ENCODE data around the gene IGIP. TPM values are rescaled to one million over a fixed set of nuclear protein-coding genes. Genes with fewer than 3 reads are reported as not detected.

Gene IGIP
- total and polyA plus RNA-seq, 5 donors from 2014 or later = 0.06 to 2.3 (median 0.31) TPM; not detected in 1

DNA sequence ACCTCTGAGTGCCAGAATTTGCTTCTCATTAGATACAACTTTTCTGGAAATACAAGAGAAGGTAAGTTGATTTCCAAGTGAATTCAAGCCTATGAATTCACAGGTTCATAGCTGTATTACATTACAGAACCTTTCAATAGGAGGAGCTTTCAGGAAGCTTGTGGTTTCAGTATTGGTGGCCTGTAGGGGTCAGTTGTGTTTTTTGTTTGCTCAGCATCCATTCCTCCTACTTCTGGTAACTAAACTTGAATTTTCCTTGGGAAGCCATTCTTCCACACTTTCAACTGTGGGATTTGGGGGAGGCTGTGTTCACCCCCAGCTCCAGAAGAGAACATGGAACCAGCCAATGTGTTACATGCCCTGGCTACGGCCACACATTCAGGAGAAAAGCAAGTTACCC lies 43.7 kb downstream of the IGIP start:
- Histone ChIP-seq H3K27ac (ENCODE audit: insufficient read depth, low read length, poor library complexity, severe bottlenecking) (no peak overlapping the region), H3K4me3 (ENCODE audit: low read depth, low read length) (no peak overlapping the region), H3K4me1 (ENCODE audit: control insufficient read depth, insufficient read depth, low read length, poor library complexity, severe bottlenecking) (peaks cover 1% of the 10 kb centered on the region), H3K9me3 (ENCODE audit: control insufficient read depth in 2 of 2, low read length in 2 of 2) (no peaks in the 10 kb centered on the region), H3K27me3 (ENCODE audit: control insufficient read depth, insufficient read depth, low read length) (no peaks in the 10 kb centered on the region), H3K36me3 (ENCODE audit: control insufficient read depth, insufficient read depth, low read length) (no peaks in the 10 kb centered on the region)
- peaks cover 10% of the 10 kb centered on the region for H3K27me3 Mint-ChIP-seq
- H3K27ac Mint-ChIP-seq = no peak overlapping the region
- H3K36me3 Mint-ChIP-seq = no peaks in the 10 kb centered on the region
- H3K9me3 Mint-ChIP-seq = no peaks in the 10 kb centered on the region
- H3K4me3 Mint-ChIP-seq = no peak overlapping the region
- no peak for DNase-seq
- peaks cover 2 to 6% (median 5%) of the 10 kb centered on the region in 4 donors for H3K4me1 Mint-ChIP-seq
- ATAC-seq (ENCODE audit: low read depth in 2 of 2) = no peak

DNA sequence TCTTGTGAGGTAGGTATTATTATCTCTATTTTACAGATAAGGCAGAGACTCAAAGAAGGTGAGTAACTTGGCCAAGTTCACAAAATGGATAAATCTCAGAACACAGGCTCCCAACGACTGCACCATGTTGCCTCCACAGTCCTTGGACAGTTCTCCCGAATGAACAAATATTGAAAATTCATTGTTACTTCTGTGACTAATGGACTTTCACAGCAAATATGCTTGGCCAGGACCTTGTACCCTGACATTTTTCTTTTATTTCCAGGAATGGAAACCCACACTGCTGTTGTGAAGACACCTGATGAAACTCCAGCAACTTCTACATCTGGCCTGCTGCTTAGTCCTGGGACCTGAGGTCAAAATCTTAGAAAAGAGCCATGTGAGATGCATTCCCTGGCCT lies 46.7 kb downstream of the IGIP start:
- Mint-ChIP-seq H3K4me3 (peak overlapping the region in 1 of 4 donors; percentile 86), H3K9me3 (no peaks in the 10 kb centered on the region), H3K27ac (no peak overlapping the region)

DNA sequence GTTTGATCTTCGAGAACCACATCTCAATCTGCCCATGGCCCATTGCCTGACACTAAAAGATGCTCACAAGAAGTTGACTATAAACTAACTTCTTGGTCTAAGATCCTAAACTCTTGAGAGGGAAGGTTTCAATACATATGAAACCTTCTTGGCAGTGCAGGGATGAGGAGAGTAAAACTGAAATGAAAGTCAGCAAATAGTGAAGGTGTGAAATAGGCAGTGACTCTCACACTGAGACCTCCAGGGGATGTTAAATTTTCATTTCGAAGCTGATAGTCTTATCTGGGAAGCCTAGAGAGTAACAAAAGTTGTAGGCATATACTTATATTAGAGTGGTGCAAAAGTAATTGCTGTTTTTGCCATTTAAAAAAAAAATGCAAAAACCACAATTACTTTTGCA lies 48.3 kb downstream of the IGIP start:
- Mint-ChIP-seq H3K27ac (peak overlapping the region in 2 of 3 donors; percentile 97 to 98), H3K4me1 (peaks cover 9 to 18% (median 11%) of the 10 kb centered on the region in 4 donors), H3K36me3 (no peaks in the 10 kb centered on the region), H3K27me3 (peaks cover 20% of the 10 kb centered on the region), H3K4me3 (peak overlapping the region; percentile 79 to 94 (median 93)), H3K9me3 (no peaks in the 10 kb centered on the region)
- Histone ChIP-seq H3K27ac (ENCODE audit: insufficient read depth, low read length, poor library complexity, severe bottlenecking) (no peak overlapping the region), H3K9me3 (ENCODE audit: control insufficient read depth in 2 of 2, low read length in 2 of 2) (no peaks in the 10 kb centered on the region), H3K27me3 (ENCODE audit: control insufficient read depth, insufficient read depth, low read length) (no peaks in the 10 kb centered on the region), H3K36me3 (ENCODE audit: control insufficient read depth, insufficient read depth, low read length) (no peaks in the 10 kb centered on the region), H3K4me3 (ENCODE audit: low read depth, low read length) (no peak overlapping the region), H3K4me1 (ENCODE audit: control insufficient read depth, insufficient read depth, low read length, poor library complexity, severe bottlenecking) (peaks cover 18% of the 10 kb centered on the region)
- no peak for ATAC-seq (ENCODE audit: low read depth in 2 of 2)
- no peak for DNase-seq

More for the DNA sequence above, 46.7 kb downstream of the IGIP start:
- Mint-ChIP-seq H3K4me1 (peaks cover 9 to 18% (median 11%) of the 10 kb centered on the region in 4 donors), H3K36me3 (no peaks in the 10 kb centered on the region), H3K27me3 (peaks cover 16% of the 10 kb centered on the region)
- no peaks in the 10 kb centered on the region for H3K36me3 ChIP-seq (ENCODE audit: control insufficient read depth, insufficient read depth, low read length)
- H3K4me1 ChIP-seq (ENCODE audit: control insufficient read depth, insufficient read depth, low read length, poor library complexity, severe bottlenecking) = peaks cover 18% of the 10 kb centered on the region
- DNase-seq (no peak), ATAC-seq (ENCODE audit: low read depth in 2 of 2) (no peak)
- H3K9me3 ChIP-seq (ENCODE audit: control insufficient read depth in 2 of 2, low read length in 2 of 2) = no peaks in the 10 kb centered on the region
- no peak overlapping the region for H3K27ac ChIP-seq (ENCODE audit: insufficient read depth, low read length, poor library complexity, severe bottlenecking)
- no peak overlapping the region for H3K4me3 ChIP-seq (ENCODE audit: low read depth, low read length)
- H3K27me3 ChIP-seq (ENCODE audit: control insufficient read depth, insufficient read depth, low read length) = no peaks in the 10 kb centered on the region

DNA sequence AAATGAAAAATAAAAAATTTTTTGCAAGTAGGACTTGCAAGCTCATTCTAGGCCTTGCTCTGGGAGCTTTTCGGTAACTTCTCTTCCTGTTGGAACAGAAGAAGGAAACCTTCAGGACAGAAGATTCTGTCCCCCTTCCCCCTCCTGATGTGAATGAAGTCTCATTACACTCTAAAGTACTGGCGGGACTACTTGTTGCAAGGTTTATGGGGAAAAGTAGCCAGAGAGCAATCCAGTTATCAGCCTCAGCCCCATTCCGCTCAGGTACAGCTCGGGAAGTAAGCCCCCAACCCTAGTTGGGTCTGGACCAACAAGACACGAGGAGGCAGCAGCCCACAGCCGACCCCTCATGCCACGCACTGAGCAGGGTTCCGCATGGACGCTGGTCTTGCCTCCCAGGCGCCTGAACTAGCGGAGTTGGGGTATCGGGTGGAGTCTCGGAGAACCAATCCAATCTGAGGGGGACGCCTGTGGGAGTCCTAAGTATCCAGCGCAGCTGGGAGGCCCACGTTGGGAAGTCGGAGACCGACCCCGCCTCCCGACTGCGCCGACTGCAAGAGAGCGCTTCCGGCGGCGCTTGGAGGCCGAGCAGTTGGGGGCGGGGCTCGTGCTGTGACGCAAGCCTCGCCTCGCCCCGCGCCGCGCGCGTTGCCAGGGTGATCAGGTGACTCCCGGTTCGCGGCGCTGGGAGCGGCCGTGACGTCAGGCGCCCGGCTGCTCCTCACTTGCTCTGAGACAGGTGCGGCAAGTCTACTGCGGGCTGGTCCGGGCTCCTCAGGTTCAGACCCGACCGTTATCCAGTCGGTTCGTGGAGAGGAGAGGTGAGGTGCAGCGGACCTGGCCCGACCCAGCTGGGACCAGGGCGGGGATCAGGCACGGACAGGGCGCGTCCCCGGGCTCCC lies 49.0 kb downstream of the IGIP start, which contains the start of gene CYSTM1:
CYSTM1 (plus strand) TSS at position 724 of the 902 bp plus-strand sequence. CDS start 19,278 bp downstream, outside the sequence.
- peak within 1 kb of the TSS; percentile 73 for H3K4me3 ChIP-seq (ENCODE audit: low read depth, low read length)
- no peaks in the 10 kb centered on the region for H3K36me3 Mint-ChIP-seq

DNA sequence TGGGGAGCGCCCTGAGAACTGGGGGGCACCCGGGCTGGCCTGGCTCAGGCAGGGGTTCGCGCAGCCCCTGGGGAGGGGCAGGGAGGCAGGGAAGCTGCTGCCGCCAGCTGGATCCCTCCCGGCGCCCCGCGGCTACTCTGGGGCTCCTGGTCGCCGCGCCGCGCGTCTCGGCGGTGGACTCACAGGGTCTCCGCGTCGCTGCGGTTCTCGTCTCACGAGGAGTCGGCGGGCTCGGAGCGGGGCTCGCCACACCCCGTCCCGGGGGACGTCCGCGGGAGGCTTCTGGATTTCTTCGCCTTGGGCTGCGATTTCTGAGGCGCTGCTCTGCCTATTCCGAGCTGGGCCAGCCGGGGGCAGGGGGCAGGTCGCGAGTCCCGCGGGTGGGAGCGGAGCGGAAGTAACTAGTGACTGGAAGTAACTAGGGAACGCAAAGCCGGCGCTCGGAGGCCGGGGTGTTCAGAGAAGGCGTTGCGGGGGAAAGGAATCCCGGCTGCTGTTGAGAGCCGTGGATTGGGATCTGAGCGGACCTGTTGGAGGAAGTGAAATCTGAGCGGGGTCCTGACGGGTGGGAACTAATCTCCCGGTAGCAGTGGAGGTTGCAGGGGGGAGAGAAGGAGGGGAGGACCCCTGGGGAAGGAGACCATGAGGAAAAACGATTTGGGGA lies 49.8 kb downstream of the IGIP start:
- H3K4me3 ChIP-seq (ENCODE audit: low read depth, low read length) = peak overlapping the region; percentile 73

More for the DNA sequence above, 49.0 kb downstream of the IGIP start, which contains the start of gene CYSTM1:
- peak within 1 kb of the TSS; percentile 92 to 96 (median 94) for H3K4me3 Mint-ChIP-seq
- peak; percentile 91 to 94 for ATAC-seq (ENCODE audit: low read depth in 2 of 2)
- H3K27me3 ChIP-seq (ENCODE audit: control insufficient read depth, insufficient read depth, low read length) = no peaks in the 10 kb centered on the region
- no peaks in the 10 kb centered on the region for H3K36me3 ChIP-seq (ENCODE audit: control insufficient read depth, insufficient read depth, low read length)
- no peaks in the 10 kb centered on the region for H3K9me3 Mint-ChIP-seq
- DNase-seq = peak; percentile 94 to 97 (median 96)
- no peaks in the 10 kb centered on the region for H3K9me3 ChIP-seq (ENCODE audit: control insufficient read depth in 2 of 2, low read length in 2 of 2)
- peaks cover 18% of the 10 kb centered on the region for H3K4me1 ChIP-seq (ENCODE audit: control insufficient read depth, insufficient read depth, low read length, poor library complexity, severe bottlenecking)
- peaks cover 9 to 18% (median 11%) of the 10 kb centered on the region in 4 donors for H3K4me1 Mint-ChIP-seq
- peaks cover 20% of the 10 kb centered on the region for H3K27me3 Mint-ChIP-seq
- peak within 1 kb of the TSS; percentile 97 to 98 (median 97) for H3K27ac Mint-ChIP-seq
- peak within 1 kb of the TSS; percentile 89 for H3K27ac ChIP-seq (ENCODE audit: insufficient read depth, low read length, poor library complexity, severe bottlenecking)

DNA sequence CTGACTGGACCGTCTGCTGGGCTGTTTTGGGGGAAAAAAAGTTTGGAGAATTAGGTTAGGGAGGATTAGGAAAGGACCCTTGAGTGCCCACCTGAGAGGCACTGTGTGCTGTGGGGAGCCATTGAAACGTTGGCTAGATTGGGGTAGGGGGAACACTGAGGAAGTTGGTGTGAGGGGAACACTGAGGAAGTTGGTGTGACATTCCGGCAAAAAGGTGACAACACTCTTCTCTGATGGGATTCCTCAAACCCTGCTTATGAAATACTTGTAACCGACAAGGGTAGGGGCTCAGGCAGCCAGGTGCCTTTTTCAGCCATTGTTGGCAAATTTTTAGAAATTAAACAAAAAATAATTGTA lies 50.3 kb downstream of the IGIP start:
- Histone ChIP-seq H3K36me3 (ENCODE audit: control insufficient read depth, insufficient read depth, low read length) (no peaks in the 10 kb centered on the region), H3K4me1 (ENCODE audit: control insufficient read depth, insufficient read depth, low read length, poor library complexity, severe bottlenecking) (peaks cover 18% of the 10 kb centered on the region), H3K9me3 (ENCODE audit: control insufficient read depth in 2 of 2, low read length in 2 of 2) (no peaks in the 10 kb centered on the region), H3K27ac (ENCODE audit: insufficient read depth, low read length, poor library complexity, severe bottlenecking) (peak overlapping the region; percentile 89), H3K27me3 (ENCODE audit: control insufficient read depth, insufficient read depth, low read length) (no peaks in the 10 kb centered on the region), H3K4me3 (ENCODE audit: low read depth, low read length) (peak overlapping the region; percentile 73)
- DNase-seq (no peak), ATAC-seq (ENCODE audit: low read depth in 2 of 2) (no peak)
- Mint-ChIP-seq H3K27me3 (peaks cover 20% of the 10 kb centered on the region), H3K4me1 (peaks cover 9 to 18% (median 11%) of the 10 kb centered on the region in 4 donors), H3K9me3 (no peaks in the 10 kb centered on the region), H3K4me3 (peak overlapping the region; percentile 87 to 94 (median 93)), H3K36me3 (no peaks in the 10 kb centered on the region), H3K27ac (peak overlapping the region; percentile 96 to 98 (median 97))

More for the DNA sequence above, 49.8 kb downstream of the IGIP start:
- H3K27ac ChIP-seq (ENCODE audit: insufficient read depth, low read length, poor library complexity, severe bottlenecking) = peak overlapping the region; percentile 89
- H3K27me3 ChIP-seq (ENCODE audit: control insufficient read depth, insufficient read depth, low read length) = no peaks in the 10 kb centered on the region
- H3K4me1 ChIP-seq (ENCODE audit: control insufficient read depth, insufficient read depth, low read length, poor library complexity, severe bottlenecking) = peaks cover 18% of the 10 kb centered on the region
- no peaks in the 10 kb centered on the region for H3K9me3 Mint-ChIP-seq
- H3K4me3 Mint-ChIP-seq = peak overlapping the region; percentile 92 to 96 (median 94)
- peak overlapping the region; percentile 97 to 98 (median 97) for H3K27ac Mint-ChIP-seq
- H3K9me3 ChIP-seq (ENCODE audit: control insufficient read depth in 2 of 2, low read length in 2 of 2) = no peaks in the 10 kb centered on the region
- H3K36me3 ChIP-seq (ENCODE audit: control insufficient read depth, insufficient read depth, low read length) = no peaks in the 10 kb centered on the region
- ATAC-seq (ENCODE audit: low read depth in 2 of 2) = peak; percentile 28 to 35
- H3K36me3 Mint-ChIP-seq = no peaks in the 10 kb centered on the region
- peaks cover 20% of the 10 kb centered on the region for H3K27me3 Mint-ChIP-seq
- DNase-seq = peak; percentile 56 to 67 (median 57)
- H3K4me1 Mint-ChIP-seq = peaks cover 9 to 18% (median 11%) of the 10 kb centered on the region in 4 donors

DNA sequence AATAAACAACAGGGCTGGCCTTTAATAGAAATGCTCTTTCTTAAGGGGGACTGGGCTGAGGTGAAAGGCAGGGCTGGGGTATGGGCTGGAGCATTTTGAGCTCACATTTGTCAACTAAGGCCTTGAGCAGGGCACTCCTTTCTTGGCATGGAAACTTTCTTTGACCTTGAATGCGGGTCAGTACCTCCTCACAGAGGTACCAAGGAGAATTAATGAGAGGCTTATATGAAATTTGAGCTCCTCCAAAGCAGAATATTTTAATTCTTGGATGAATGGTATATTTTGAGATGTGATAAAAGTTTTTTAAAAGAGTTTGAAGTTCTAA lies 52.3 kb downstream of the IGIP start:
- Histone ChIP-seq H3K4me3 (ENCODE audit: low read depth, low read length) (no peak overlapping the region), H3K36me3 (ENCODE audit: control insufficient read depth, insufficient read depth, low read length) (no peaks in the 10 kb centered on the region), H3K27me3 (ENCODE audit: control insufficient read depth, insufficient read depth, low read length) (no peaks in the 10 kb centered on the region), H3K4me1 (ENCODE audit: control insufficient read depth, insufficient read depth, low read length, poor library complexity, severe bottlenecking) (peaks cover 18% of the 10 kb centered on the region), H3K9me3 (ENCODE audit: control insufficient read depth in 2 of 2, low read length in 2 of 2) (no peaks in the 10 kb centered on the region), H3K27ac (ENCODE audit: insufficient read depth, low read length, poor library complexity, severe bottlenecking) (no peak overlapping the region)
- ATAC-seq (ENCODE audit: low read depth in 2 of 2) (no peak), DNase-seq (no peak)
- Mint-ChIP-seq H3K4me3 (peak overlapping the region in 1 of 4 donors; percentile 75), H3K27ac (no peak overlapping the region), H3K36me3 (no peaks in the 10 kb centered on the region), H3K4me1 (peaks cover 9 to 18% (median 11%) of the 10 kb centered on the region in 4 donors), H3K27me3 (peaks cover 17% of the 10 kb centered on the region), H3K9me3 (no peaks in the 10 kb centered on the region)

Measured in CD4-positive, CD25-positive, alpha-beta regulatory T cell (primary cell).